Suprapubic skin (tissue), 4 donors: ENCODE measurements around the gene OSER1.

Source experiments
- POLR2A ChIP-seq, 2 donors: fragments of 450-650 bp; IDR thresholded peaks; one replicate each; pipeline ENCODE4 v1.6.1; 2017; ENCODE audit warnings: antibody characterized with exemption in 2 of 2, mild to moderate bottlenecking in 2 of 2, moderate library complexity in 2 of 2
- POLR2AphosphoS5 ChIP-seq, 3 donors: sonication (generic); formaldehyde crosslinking; IDR thresholded peaks; one replicate each; pipeline ENCODE4 v1.6.1; 2017; ENCODE audit warnings: antibody characterized with exemption in 3 of 3
- TF ChIP-seq, protein P1 (sequence below), 2 donors: fragments of 200-600 bp in 1 of 2; fragments of 450-650 bp in 1 of 2; sonication (generic) in 1 of 2; IDR thresholded peaks; one replicate each; pipeline ENCODE4 v1.5.1; 2016 to 2019; ENCODE audit warnings: antibody characterized with exemption in 2 of 2, mild to moderate bottlenecking in 1 of 2, moderate library complexity in 1 of 2

DNA sequence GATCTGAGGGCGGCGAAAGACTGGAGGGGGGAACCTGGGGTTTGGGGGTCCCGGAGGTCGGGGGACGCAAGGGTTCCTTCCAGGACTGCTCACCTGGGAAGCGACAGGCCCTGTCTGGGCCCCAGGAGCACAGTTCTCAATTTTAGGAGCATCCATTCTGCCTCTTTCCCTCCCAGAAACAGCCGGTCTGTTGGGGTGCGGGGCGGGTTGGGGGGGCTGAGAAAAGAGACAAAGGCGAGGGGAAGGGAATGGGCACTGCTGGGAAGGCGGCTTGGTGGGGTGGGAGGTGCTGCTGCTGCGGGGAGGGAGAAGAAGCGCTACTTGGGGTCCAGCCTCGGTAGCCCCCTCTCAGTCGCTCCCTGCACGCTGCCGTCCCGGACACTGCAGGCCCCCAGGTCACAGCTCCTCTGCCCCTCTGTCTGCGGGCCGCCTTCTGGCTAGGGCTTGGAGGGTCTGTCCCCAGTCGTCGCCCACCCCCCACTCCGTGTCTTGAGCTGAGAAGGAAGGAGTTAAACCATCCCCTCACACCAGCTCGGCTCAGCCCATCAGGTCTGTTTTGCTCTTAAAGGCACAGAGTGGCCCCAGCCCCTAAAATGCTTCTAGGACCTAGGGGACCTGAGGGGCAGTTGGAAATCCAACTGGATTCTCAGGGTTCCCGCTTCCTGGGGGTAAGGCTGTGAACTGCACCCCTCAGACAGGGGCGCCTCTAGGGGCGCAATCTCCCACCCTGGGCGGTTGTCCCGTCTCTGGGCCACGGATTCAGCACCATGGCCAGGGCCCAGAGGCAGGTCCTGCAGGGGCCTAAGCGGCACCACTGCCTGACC, 37.2 kb upstream of the OSER1 start:
- TF ChIP-seq POLR2AphosphoS5 (IDR thresholded peaks at IDR 0.05) (no peak), POLR2A (IDR thresholded peaks at IDR 0.05) (no peak)
- TF ChIP-seq, protein P1, sequence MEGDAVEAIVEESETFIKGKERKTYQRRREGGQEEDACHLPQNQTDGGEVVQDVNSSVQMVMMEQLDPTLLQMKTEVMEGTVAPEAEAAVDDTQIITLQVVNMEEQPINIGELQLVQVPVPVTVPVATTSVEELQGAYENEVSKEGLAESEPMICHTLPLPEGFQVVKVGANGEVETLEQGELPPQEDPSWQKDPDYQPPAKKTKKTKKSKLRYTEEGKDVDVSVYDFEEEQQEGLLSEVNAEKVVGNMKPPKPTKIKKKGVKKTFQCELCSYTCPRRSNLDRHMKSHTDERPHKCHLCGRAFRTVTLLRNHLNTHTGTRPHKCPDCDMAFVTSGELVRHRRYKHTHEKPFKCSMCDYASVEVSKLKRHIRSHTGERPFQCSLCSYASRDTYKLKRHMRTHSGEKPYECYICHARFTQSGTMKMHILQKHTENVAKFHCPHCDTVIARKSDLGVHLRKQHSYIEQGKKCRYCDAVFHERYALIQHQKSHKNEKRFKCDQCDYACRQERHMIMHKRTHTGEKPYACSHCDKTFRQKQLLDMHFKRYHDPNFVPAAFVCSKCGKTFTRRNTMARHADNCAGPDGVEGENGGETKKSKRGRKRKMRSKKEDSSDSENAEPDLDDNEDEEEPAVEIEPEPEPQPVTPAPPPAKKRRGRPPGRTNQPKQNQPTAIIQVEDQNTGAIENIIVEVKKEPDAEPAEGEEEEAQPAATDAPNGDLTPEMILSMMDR (IDR thresholded peaks at IDR 0.05) = no peak
